NCI-H2029 treated with DMSO at 0.1 percent for 48 hours (cell line): ENCODE data around the gene DMXL1.

Experiments used
- DNase-seq: peaks from one replicate; lab custom pipeline; 2025; lab: John Stamatoyannopoulos, UW

The DMXL1 gene

GRCh38 chr5:119291056-119291455 is 220.2 kb downstream of the DMXL1 start:
- DNase-seq, result no peak

GRCh38 chr5:119291877-119292276 is 221.0 kb downstream of the DMXL1 start:
- DNase-seq, result no peak

GRCh38 chr5:119292701-119293515 is 222.0 kb downstream of the DMXL1 start:
- DNase-seq, result no peak

GRCh38 chr5:119293516-119293829 is 222.6 kb downstream of the DMXL1 start:
- DNase-seq, result no peak
